Measurements from ENCODE around the gene TRIP10.

DNA sequence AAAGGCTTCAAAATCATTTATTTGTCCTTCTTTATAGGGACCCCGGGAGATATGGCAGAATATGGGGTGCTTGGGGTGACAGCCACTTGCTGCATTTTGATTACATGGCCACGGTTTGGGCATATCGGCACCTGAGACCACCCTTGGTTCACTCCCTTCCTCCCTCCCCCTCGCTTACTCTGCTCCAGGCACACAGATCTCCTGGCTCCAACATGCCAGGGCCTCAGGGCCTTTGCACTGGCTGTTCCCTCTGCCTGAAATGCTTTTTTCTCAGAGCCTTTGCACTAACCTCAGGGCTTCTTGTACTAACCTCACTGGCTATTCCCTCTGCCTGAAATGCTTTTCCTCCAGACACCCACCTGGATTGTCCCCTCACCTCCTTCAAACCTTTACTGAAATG lies 56.8 kb downstream of the TRIP10 start:
- TF ChIP-seq POLR2A (IDR thresholded peaks at IDR 0.05), result no peak
- no peak for TF ChIP-seq POLR2AphosphoS5 (IDR thresholded peaks at IDR 0.05)
- no peak for TF ChIP-seq CTCF (IDR thresholded peaks at IDR 0.05)
